HG03521 (cell line): ENCODE measurements around the gene ANXA1.

Experiments
- ATAC-seq: cut with Tn5 transposase; IDR thresholded peaks from one replicate; pipeline ENCODE4 v1.9.1; 2021; ENCODE audit warnings: mild to moderate bottlenecking, moderate library complexity; ENCODE audit not compliant: unreplicated experiment

ANXA1 gene

GRCh38 chr9:73206851-73207250 lies 55.2 kb downstream of the ANXA1 start:
- ATAC-seq = no peak

- ATAC-seq = no peak
Measured at GRCh38 chr9:73210886-73211666, 59.4 kb downstream of the ANXA1 start.

- no peak for ATAC-seq
Measured at GRCh38 chr9:73213300-73213699, 61.6 kb downstream of the ANXA1 start.

GRCh38 chr9:73215249-73215648 lies 63.6 kb downstream of the ANXA1 start:
- no peak for ATAC-seq

GRCh38 chr9:73216100-73216499 lies 64.4 kb downstream of the ANXA1 start:
- ATAC-seq = no peak
